Measurements from ENCODE around the gene CHN2.

GRCh38 chr7:29272057-29272456 is 77.5 kb downstream of the CHN2 start:
- TF ChIP-seq, protein P1, sequence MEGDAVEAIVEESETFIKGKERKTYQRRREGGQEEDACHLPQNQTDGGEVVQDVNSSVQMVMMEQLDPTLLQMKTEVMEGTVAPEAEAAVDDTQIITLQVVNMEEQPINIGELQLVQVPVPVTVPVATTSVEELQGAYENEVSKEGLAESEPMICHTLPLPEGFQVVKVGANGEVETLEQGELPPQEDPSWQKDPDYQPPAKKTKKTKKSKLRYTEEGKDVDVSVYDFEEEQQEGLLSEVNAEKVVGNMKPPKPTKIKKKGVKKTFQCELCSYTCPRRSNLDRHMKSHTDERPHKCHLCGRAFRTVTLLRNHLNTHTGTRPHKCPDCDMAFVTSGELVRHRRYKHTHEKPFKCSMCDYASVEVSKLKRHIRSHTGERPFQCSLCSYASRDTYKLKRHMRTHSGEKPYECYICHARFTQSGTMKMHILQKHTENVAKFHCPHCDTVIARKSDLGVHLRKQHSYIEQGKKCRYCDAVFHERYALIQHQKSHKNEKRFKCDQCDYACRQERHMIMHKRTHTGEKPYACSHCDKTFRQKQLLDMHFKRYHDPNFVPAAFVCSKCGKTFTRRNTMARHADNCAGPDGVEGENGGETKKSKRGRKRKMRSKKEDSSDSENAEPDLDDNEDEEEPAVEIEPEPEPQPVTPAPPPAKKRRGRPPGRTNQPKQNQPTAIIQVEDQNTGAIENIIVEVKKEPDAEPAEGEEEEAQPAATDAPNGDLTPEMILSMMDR (conservative IDR thresholded peaks at IDR 0.05): no peak
- no peak for TF ChIP-seq EZH2 (IDR thresholded peaks at IDR 0.05; ENCODE audit: low read depth)

All from PC-9 (cell line).